ENCODE data around the gene FANCC.

The FANCC gene

GRCh38 chr9:95105519-95106287 is 211.8 kb downstream of the FANCC start:
- ATAC-seq (ENCODE audit: insufficient read depth, low read depth) (no peak), DNase-seq (no peak)
- Histone ChIP-seq H2AFZ (ENCODE audit: low read depth, low read length) (no peak overlapping the region), H4K20me1 (ENCODE audit: insufficient read depth, low read length) (no peaks in the 10 kb centered on the region), H3K27me3 (ENCODE audit: insufficient read depth, low read length, poor library complexity) (no peaks in the 10 kb centered on the region), H3K79me2 (ENCODE audit: insufficient read depth, low read length) (no peaks in the 10 kb centered on the region), H3K36me3 (ENCODE audit: insufficient read depth, low read length) (0 out of 2 replicates have a peak, but pooled peaks cover 3% of the 10 kb centered on the region), H3K9me3 (ENCODE audit: insufficient read depth, low read length, severe bottlenecking) (no peaks in the 10 kb centered on the region), H3K4me1 (ENCODE audit: insufficient read depth, low read length) (no peaks in the 10 kb centered on the region), H3K27ac (ENCODE audit: low read length) (no peak overlapping the region; the same call in 1 of the 2 replicates), H3K4me3 (ENCODE audit: low read depth in 1 of 2, low read length in 2 of 2) (no peak overlapping the region), H3K9ac (ENCODE audit: low read depth, low read length) (no peak overlapping the region), H3K4me2 (ENCODE audit: insufficient read depth, low read length) (no peak overlapping the region)
- TF ChIP-seq EZH2 (IDR thresholded peaks at IDR 0.05; ENCODE audit: borderline replicate concordance, low read depth, low read length, severe bottlenecking): no peak

GRCh38 chr9:95104980-95105379 is 212.5 kb downstream of the FANCC start:
- H2AFZ ChIP-seq (ENCODE audit: low read depth, low read length): no peak overlapping the region
- H3K27ac ChIP-seq (ENCODE audit: low read length): no peak overlapping the region
- no peaks in the 10 kb centered on the region for H4K20me1 ChIP-seq (ENCODE audit: insufficient read depth, low read length)

GRCh38 chr9:95104581-95104960 is 212.9 kb downstream of the FANCC start:
- H3K36me3 ChIP-seq (ENCODE audit: insufficient read depth, low read length): 0 out of 2 replicates have a peak, but pooled peaks cover 3% of the 10 kb centered on the region
- no peak overlapping the region for H3K27ac ChIP-seq (ENCODE audit: low read length)
- DNase-seq: no peak

More at GRCh38 chr9:95104980-95105379, 212.5 kb downstream of the FANCC start:
- no peaks in the 10 kb centered on the region for H3K4me1 ChIP-seq (ENCODE audit: insufficient read depth, low read length)
- H3K27me3 ChIP-seq (ENCODE audit: insufficient read depth, low read length, poor library complexity): no peaks in the 10 kb centered on the region
- no peak overlapping the region for H3K4me2 ChIP-seq (ENCODE audit: insufficient read depth, low read length)
- no peak for ATAC-seq (ENCODE audit: insufficient read depth, low read depth)
- DNase-seq: no peak
- no peak for TF ChIP-seq EZH2 (IDR thresholded peaks at IDR 0.05; ENCODE audit: borderline replicate concordance, low read depth, low read length, severe bottlenecking)
- TF ChIP-seq CTCF (IDR thresholded peaks at IDR 0.05; ENCODE audit: borderline replicate concordance, extremely low read depth, low read length, poor library complexity, severe bottlenecking): no peak
- H3K36me3 ChIP-seq (ENCODE audit: insufficient read depth, low read length): 0 out of 2 replicates have a peak, but pooled peaks cover 3% of the 10 kb centered on the region
- no peaks in the 10 kb centered on the region for H3K79me2 ChIP-seq (ENCODE audit: insufficient read depth, low read length)
- H3K4me3 ChIP-seq (ENCODE audit: low read depth in 1 of 2, low read length in 2 of 2): no peak overlapping the region
- no peak overlapping the region for H3K9ac ChIP-seq (ENCODE audit: low read depth, low read length)
- H3K9me3 ChIP-seq (ENCODE audit: insufficient read depth, low read length, severe bottlenecking): no peaks in the 10 kb centered on the region

More at GRCh38 chr9:95104581-95104960, 212.9 kb downstream of the FANCC start:
- H3K4me3 ChIP-seq (ENCODE audit: low read depth in 1 of 2, low read length in 2 of 2): no peak overlapping the region
- ATAC-seq (ENCODE audit: insufficient read depth, low read depth): 0 out of 3 replicates have a peak, but pooled peaks have one; percentile 12
- no peaks in the 10 kb centered on the region for H4K20me1 ChIP-seq (ENCODE audit: insufficient read depth, low read length)
- H3K4me2 ChIP-seq (ENCODE audit: insufficient read depth, low read length): no peak overlapping the region
- H3K9me3 ChIP-seq (ENCODE audit: insufficient read depth, low read length, severe bottlenecking): no peaks in the 10 kb centered on the region
- no peaks in the 10 kb centered on the region for H3K79me2 ChIP-seq (ENCODE audit: insufficient read depth, low read length)
- no peak for TF ChIP-seq CTCF (IDR thresholded peaks at IDR 0.05; ENCODE audit: borderline replicate concordance, extremely low read depth, low read length, poor library complexity, severe bottlenecking)
- TF ChIP-seq EZH2 (IDR thresholded peaks at IDR 0.05; ENCODE audit: borderline replicate concordance, low read depth, low read length, severe bottlenecking): no peak
- no peak overlapping the region for H3K9ac ChIP-seq (ENCODE audit: low read depth, low read length)
- H2AFZ ChIP-seq (ENCODE audit: low read depth, low read length): no peak overlapping the region
- H3K27me3 ChIP-seq (ENCODE audit: insufficient read depth, low read length, poor library complexity): no peaks in the 10 kb centered on the region
- no peaks in the 10 kb centered on the region for H3K4me1 ChIP-seq (ENCODE audit: insufficient read depth, low read length)

Data from DND-41 (cell line).